H9 (cell line): ENCODE measurements around the gene NTSR1. TPM values are rescaled to one million over a fixed set of nuclear protein-coding genes. Genes with fewer than 3 reads are reported as not detected.

ENCODE experiments used
- DNase-seq: peaks from one replicate; pipeline ENCODE4 v3.0.0-alpha.2; 2017
- H2AFZ ChIP-seq: one replicate; pipeline ENCODE4 v1.6.1; 2013; ENCODE audit warnings: mild to moderate bottlenecking, low read length, control low read depth, moderate library complexity
- H2AK5ac ChIP-seq: 2 replicates; pipeline ENCODE4 v1.6.1; 2013; ENCODE audit warnings: low read length, control low read depth, mixed read lengths; ENCODE audit not compliant: insufficient read length
- H2BK120ac ChIP-seq: one replicate; pipeline ENCODE4 v1.6.1; 2013; ENCODE audit warnings: low read depth, mild to moderate bottlenecking, low read length, control low read depth, inconsistent platforms; ENCODE audit not compliant: poor library complexity, severe bottlenecking
- H2BK12ac ChIP-seq: 2 replicates; pipeline ENCODE4 v1.6.1; 2013; ENCODE audit warnings: low read length, control low read depth, mixed read lengths, low read depth; ENCODE audit not compliant: insufficient read length
- H2BK15ac ChIP-seq: 2 replicates; pipeline ENCODE4 v1.6.1; 2013; ENCODE audit warnings: low read depth, low read length, control low read depth
- H2BK20ac ChIP-seq: one replicate; pipeline ENCODE4 v1.6.1; 2013; ENCODE audit warnings: low read depth, mild to moderate bottlenecking, low read length, control low read depth, inconsistent platforms; ENCODE audit not compliant: poor library complexity, severe bottlenecking
- H2BK5ac ChIP-seq: 2 replicates; pipeline ENCODE4 v1.6.1; 2013; ENCODE audit warnings: low read length, control low read depth, mixed read lengths; ENCODE audit not compliant: insufficient read length
- H3K14ac ChIP-seq: 2 replicates; pipeline ENCODE4 v1.6.1; 2013; ENCODE audit warnings: low read length, control low read depth; ENCODE audit not compliant: insufficient read depth
- H3K18ac ChIP-seq: 2 replicates; pipeline ENCODE4 v1.6.1; 2013; ENCODE audit warnings: low read depth, mild to moderate bottlenecking, mixed read lengths, low read length, control low read depth; ENCODE audit not compliant: insufficient read length
- H3K23ac ChIP-seq: 2 replicates; pipeline ENCODE4 v1.6.1; 2013; ENCODE audit warnings: low read length, control low read depth, mixed read lengths, low read depth; ENCODE audit not compliant: insufficient read length
- H3K23me2 ChIP-seq: 2 replicates; pipeline ENCODE4 v1.6.1; 2013; ENCODE audit warnings: low read depth, mild to moderate bottlenecking, mixed read lengths, low read length, control low read depth; ENCODE audit not compliant: insufficient read length, poor library complexity, severe bottlenecking
- H3K27ac ChIP-seq: 2 replicates; pipeline ENCODE4 v1.5.1; 2013; ENCODE audit warnings: low read length, control low read depth, mixed read lengths, low read depth; ENCODE audit not compliant: insufficient read length
- H3K27me3 ChIP-seq: 2 replicates; pipeline ENCODE4 v1.6.1; 2013; ENCODE audit warnings: low read length, control low read depth, inconsistent platforms; ENCODE audit not compliant: insufficient read depth
- H3K4ac ChIP-seq: 2 replicates; pipeline ENCODE4 v1.6.1; 2013; ENCODE audit warnings: low read depth, mild to moderate bottlenecking, control low read depth, inconsistent platforms, low read length, moderate library complexity
- H3K4me1 ChIP-seq: 2 replicates; pipeline ENCODE4 v1.6.1; 2013; ENCODE audit warnings: low read length, control low read depth, inconsistent platforms; ENCODE audit not compliant: insufficient read depth
- H3K4me2 ChIP-seq: 2 replicates; pipeline ENCODE4 v1.6.1; 2013; ENCODE audit warnings: low read length, control low read depth, mixed read lengths; ENCODE audit not compliant: insufficient read length, insufficient read depth
- H3K56ac ChIP-seq: 2 replicates; pipeline ENCODE4 v1.6.1; 2013; ENCODE audit warnings: low read depth, mild to moderate bottlenecking, mixed read lengths, low read length, control low read depth; ENCODE audit not compliant: insufficient read length
- H3K79me1 ChIP-seq: 2 replicates; pipeline ENCODE4 v1.6.1; 2013; ENCODE audit warnings: low read depth, mild to moderate bottlenecking, moderate library complexity, low read length, control low read depth, inconsistent platforms; ENCODE audit not compliant: insufficient read depth, poor library complexity, severe bottlenecking
- H3K79me2 ChIP-seq: 2 replicates; pipeline ENCODE4 v1.6.1; 2013; ENCODE audit warnings: low read length, control low read depth, inconsistent platforms; ENCODE audit not compliant: insufficient read depth
- H3K9ac ChIP-seq: 2 replicates; pipeline ENCODE4 v1.6.1; 2013; ENCODE audit warnings: low read length, control low read depth, mixed read lengths; ENCODE audit not compliant: insufficient read length; ENCODE audit errors: extremely low read depth
- H3K9me3 ChIP-seq: one replicate; pipeline ENCODE4 v1.6.1; 2013; ENCODE audit warnings: low read depth, low read length, inconsistent platforms; ENCODE audit not compliant: control insufficient read depth
- H3T11ph ChIP-seq: one replicate; pipeline ENCODE4 v1.6.1; 2013; ENCODE audit warnings: mild to moderate bottlenecking, low read length, control low read depth, inconsistent platforms
- H4K20me1 ChIP-seq: one replicate; pipeline ENCODE4 v1.6.1; 2013; ENCODE audit not compliant: control insufficient read depth, insufficient read length, insufficient read depth
- H4K5ac ChIP-seq: 2 replicates; pipeline ENCODE4 v1.6.1; 2013; ENCODE audit warnings: low read depth, mild to moderate bottlenecking, mixed read lengths, low read length, control low read depth; ENCODE audit not compliant: insufficient read length
- H4K8ac ChIP-seq: replicated peaks from 2 replicates; pipeline ENCODE4 v1.6.1; 2013; ENCODE audit warnings: low read length, control low read depth, mixed read lengths, low read depth; ENCODE audit not compliant: insufficient read length
- H4K91ac ChIP-seq: 2 replicates; pipeline ENCODE4 v1.6.1; 2013; ENCODE audit warnings: low read depth, mild to moderate bottlenecking, moderate library complexity, mixed read lengths, low read length, control low read depth; ENCODE audit not compliant: insufficient read length
- H3K27ac Mint-ChIP-seq, 3 experiments: 2 replicates in 2 of 3; 3 replicates in 1 of 3; pipeline ENCODE4 v1.8.0; 2020 to 2021; ENCODE audit warnings: mixed read lengths in 3 of 3, mild to moderate bottlenecking in 1 of 3, moderate library complexity in 1 of 3
- H3K27me3 Mint-ChIP-seq: 2 replicates; pipeline ENCODE4 v1.8.0; 2021; ENCODE audit warnings: low read depth, mild to moderate bottlenecking, moderate library complexity, mixed read lengths
- H3K36me3 Mint-ChIP-seq, 3 experiments: 2 replicates in 2 of 3; 3 replicates in 1 of 3; pipeline ENCODE4 v1.8.0; 2020 to 2021; ENCODE audit warnings: low read depth in 3 of 3, mixed read lengths in 3 of 3; ENCODE audit not compliant: insufficient read depth in 1 of 3
- H3K4me1 Mint-ChIP-seq, 2 experiments: 2 replicates each; pipeline ENCODE4 v1.8.0; 2020; ENCODE audit warnings: mixed read lengths in 2 of 2
- H3K4me3 Mint-ChIP-seq, 2 experiments: 2 replicates in 1 of 2; 3 replicates in 1 of 2; pipeline ENCODE4 v1.8.0; 2020 to 2021; ENCODE audit warnings: mild to moderate bottlenecking in 2 of 2, mixed read lengths in 2 of 2, moderate library complexity in 1 of 2
- H3K9me3 Mint-ChIP-seq, 2 experiments: 2 replicates in 1 of 2; 3 replicates in 1 of 2; pipeline ENCODE4 v1.8.0; 2020; ENCODE audit warnings: mild to moderate bottlenecking in 2 of 2, mixed read lengths in 2 of 2, moderate library complexity in 1 of 2
- WGBS: extraction: QIAGEN DNeasy Blood & Tissue Kit; methylation state at CpG from one replicate; pipeline ENCODE4 v1.1.7; 2013; ENCODE audit warnings: missing lambda C conversion rate, low lambda C conversion rate, mixed read lengths; ENCODE audit not compliant: insufficient read length; ENCODE audit errors: extremely low coverage; 5-methylcytosine and 5-hydroxymethylcytosine counted together
- total RNA-seq: library from RNA; stranded (reverse); gene quantifications from 2 replicates; pipeline ENCODE4 v1.2.1, GENCODE V29; 2021
- TF ChIP-seq, protein P1 (sequence below): fragments of 200-600 bp; sonication (generic); conservative IDR thresholded peaks from 3 replicates; pipeline ENCODE4 v1.8.0; 2021; ENCODE audit warnings: antibody characterized with exemption, mild to moderate bottlenecking

NTSR1 gene
- total RNA-seq, 1 experiment from 2014 or later, result 0.11 TPM

DNA sequence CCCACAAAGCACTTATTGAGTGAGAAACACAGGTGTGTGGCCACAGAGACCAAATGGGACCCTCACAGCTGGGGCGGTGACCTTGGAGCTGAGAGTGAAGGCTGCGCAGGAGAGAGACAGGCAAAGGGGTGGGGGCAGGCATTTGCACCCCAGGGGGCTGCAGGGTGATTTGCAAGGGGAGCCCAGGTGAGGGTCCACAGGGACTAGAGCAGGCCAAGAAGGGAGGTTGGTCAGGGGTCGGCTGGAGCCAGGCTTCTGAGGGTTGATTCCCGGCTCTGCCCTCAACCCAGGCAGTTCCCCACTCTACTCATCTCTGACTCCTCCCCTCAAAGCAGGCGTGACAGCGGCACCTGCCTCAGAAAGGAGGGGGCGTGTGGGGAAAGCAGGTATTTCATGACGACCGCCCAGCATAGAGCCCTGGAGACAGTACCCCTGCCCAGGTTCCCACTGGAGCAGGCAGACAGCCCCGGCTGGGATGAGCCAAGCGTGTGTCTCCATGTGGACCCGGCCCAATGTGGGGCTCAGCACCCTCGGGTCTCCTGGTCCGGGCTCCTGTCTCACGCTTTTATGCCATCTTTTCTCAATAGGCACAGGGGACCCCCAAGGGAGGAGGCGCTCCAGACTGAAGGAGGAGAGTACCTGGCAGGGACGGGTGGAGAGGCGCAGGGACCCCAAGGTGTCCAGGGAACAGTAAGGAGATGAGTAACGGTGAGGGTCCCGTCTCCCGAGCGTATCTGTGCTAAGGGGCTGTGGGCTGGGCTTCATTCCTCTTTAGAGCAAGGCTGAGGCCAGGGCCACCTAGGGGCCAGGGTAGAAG, 84.5 kb downstream of the NTSR1 start:
- H3K27ac ChIP-seq, result no peak overlapping the region
- no peak overlapping the region for H3K23ac ChIP-seq
- no peak overlapping the region for H2BK12ac ChIP-seq
- H4K8ac ChIP-seq, result no peak overlapping the region
- TF ChIP-seq, protein P1, sequence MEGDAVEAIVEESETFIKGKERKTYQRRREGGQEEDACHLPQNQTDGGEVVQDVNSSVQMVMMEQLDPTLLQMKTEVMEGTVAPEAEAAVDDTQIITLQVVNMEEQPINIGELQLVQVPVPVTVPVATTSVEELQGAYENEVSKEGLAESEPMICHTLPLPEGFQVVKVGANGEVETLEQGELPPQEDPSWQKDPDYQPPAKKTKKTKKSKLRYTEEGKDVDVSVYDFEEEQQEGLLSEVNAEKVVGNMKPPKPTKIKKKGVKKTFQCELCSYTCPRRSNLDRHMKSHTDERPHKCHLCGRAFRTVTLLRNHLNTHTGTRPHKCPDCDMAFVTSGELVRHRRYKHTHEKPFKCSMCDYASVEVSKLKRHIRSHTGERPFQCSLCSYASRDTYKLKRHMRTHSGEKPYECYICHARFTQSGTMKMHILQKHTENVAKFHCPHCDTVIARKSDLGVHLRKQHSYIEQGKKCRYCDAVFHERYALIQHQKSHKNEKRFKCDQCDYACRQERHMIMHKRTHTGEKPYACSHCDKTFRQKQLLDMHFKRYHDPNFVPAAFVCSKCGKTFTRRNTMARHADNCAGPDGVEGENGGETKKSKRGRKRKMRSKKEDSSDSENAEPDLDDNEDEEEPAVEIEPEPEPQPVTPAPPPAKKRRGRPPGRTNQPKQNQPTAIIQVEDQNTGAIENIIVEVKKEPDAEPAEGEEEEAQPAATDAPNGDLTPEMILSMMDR, result no peak
- Mint-ChIP-seq H3K27me3 (peaks cover 33% of the 10 kb centered on the region), H3K9me3 (no peaks in the 10 kb centered on the region; a peak in 1 of 5 replicates), H3K4me1 (peaks cover 13 to 22% of the 10 kb centered on the region in 2 experiments), H3K27ac (no peak overlapping the region), H3K36me3 (peaks cover 2 to 7% (median 4%) of the 10 kb centered on the region in 3 experiments; a peak in 6 of 7 replicates), H3K4me3 (peak overlapping the region in 1 of 2 experiments; percentile 23; a peak in 2 of 5 replicates)
- H4K20me1 ChIP-seq, result no peaks in the 10 kb centered on the region
- no peaks in the 10 kb centered on the region for H3K9me3 ChIP-seq
- H3K18ac ChIP-seq, result no peak overlapping the region
- no peak overlapping the region for H2BK20ac ChIP-seq
- no peak overlapping the region for H4K91ac ChIP-seq
- no peak overlapping the region for H2BK5ac ChIP-seq
- H3K23me2 ChIP-seq, result peaks cover 4% of the 10 kb centered on the region
- WGBS, result no CpG with 5 or more reads among the region's 22 CpGs
- no peaks in the 10 kb centered on the region for H3K27me3 ChIP-seq
- no peak overlapping the region for H3T11ph ChIP-seq
- no peak overlapping the region for H3K9ac ChIP-seq
- no peak overlapping the region for H3K56ac ChIP-seq
- no peak overlapping the region for H2BK120ac ChIP-seq
- H2AFZ ChIP-seq, result no peak overlapping the region
- H3K4me1 ChIP-seq, result no peaks in the 10 kb centered on the region
- peak; percentile 56 for DNase-seq
- H3K79me2 ChIP-seq, result no peaks in the 10 kb centered on the region
- H3K79me1 ChIP-seq, result no peaks in the 10 kb centered on the region
- no peak overlapping the region for H2AK5ac ChIP-seq
- no peak overlapping the region for H2BK15ac ChIP-seq
- no peak overlapping the region for H4K5ac ChIP-seq
- no peak overlapping the region for H3K4me2 ChIP-seq
- no peak overlapping the region for H3K4ac ChIP-seq
- H3K14ac ChIP-seq, result no peak overlapping the region
